Heart left ventricle (tissue), 16 donors: ENCODE measurements around the gene MGAT5. TPM values are rescaled to one million over a fixed set of nuclear protein-coding genes. Genes with fewer than 3 reads are reported as not detected.

ENCODE experiments used
- ATAC-seq, 4 donors: fragments of 200-7000 bp; cut with Tn5 transposase; one replicate each; pipeline ENCODE4 v1.9.1; 2020 to 2022; ENCODE audit warnings: moderate library complexity in 4 of 4, mild to moderate bottlenecking in 3 of 4, moderate number of reproducible peaks in 1 of 4
- DNase-seq, 5 donors: peaks; one replicate each; pipeline ENCODE4 v3.0.0-alpha.2; 2020
- H3K27ac ChIP-seq, 12 donors: fragments of 200-600 bp; sonication (generic) in 4 of 12; one replicate each; pipeline versions ENCODE4 v1.5.0 to v1.8.0; 2016 to 2022; ENCODE audit warnings: mild to moderate bottlenecking in 2 of 12
- H3K27me3 ChIP-seq, 9 donors: fragments of 200-600 bp; sonication (generic) in 2 of 9; one replicate each; pipeline versions ENCODE4 v1.5.1 to v1.8.0; 2016 to 2022; ENCODE audit warnings: mild to moderate bottlenecking in 3 of 9
- H3K36me3 ChIP-seq, 9 donors: fragments of 200-600 bp; sonication (generic) in 2 of 9; one replicate each; pipeline versions ENCODE4 v1.5.0 to v1.8.0; 2018 to 2022; ENCODE audit warnings: mild to moderate bottlenecking in 2 of 9
- H3K4me1 ChIP-seq, 12 donors: fragments of 200-600 bp; sonication (generic) in 4 of 12; one replicate each; pipeline versions ENCODE4 v1.5.0 to v1.8.0; 2016 to 2022; ENCODE audit warnings: mild to moderate bottlenecking in 3 of 12
- H3K4me3 ChIP-seq, 12 donors: fragments of 200-600 bp; sonication (generic) in 4 of 12; one replicate each; pipeline versions ENCODE4 v1.5.0 to v1.8.0; 2017 to 2022; ENCODE audit warnings: mild to moderate bottlenecking in 9 of 12, moderate library complexity in 4 of 12
- H3K9me3 ChIP-seq, 12 donors: fragments of 200-600 bp; sonication (generic) in 4 of 12; one replicate each; pipeline versions ENCODE4 v1.5.0 to v1.8.0; 2016 to 2022; ENCODE audit warnings: mild to moderate bottlenecking in 1 of 12
- CTCF ChIP-seq, 12 donors: fragments of 200-600 bp; sonication (generic) in 4 of 12; IDR thresholded peaks; one replicate each; pipeline versions ENCODE4 v1.5.0 to v1.8.0; 2018 to 2022; ENCODE audit warnings: antibody characterized with exemption in 12 of 12, mild to moderate bottlenecking in 5 of 12
- POLR2A ChIP-seq, 2 donors: fragments of 450-650 bp; IDR thresholded peaks; one replicate each; pipeline ENCODE4 v1.6.1; 2017; ENCODE audit warnings: antibody characterized with exemption in 2 of 2, mild to moderate bottlenecking in 2 of 2, moderate library complexity in 2 of 2
- WGBS, 4 donors: extraction: QIAGEN DNeasy Blood & Tissue Kit in 2 of 4; methylation state at CpG; one replicate each; pipeline versions ENCODE4 v1.1.5 to v1.1.7; 2013 to 2018; 5-methylcytosine and 5-hydroxymethylcytosine counted together
- intact Hi-C, 10 donors: fragments of 100-400 bp; cut with DNase I; formaldehyde crosslinking; loops; one replicate each; pipeline versions ENCODE4 v1.11.1 to v1.14.2; 2022
- polyA plus RNA-seq, 2 donors: library from polyadenylated mRNA; stranded (reverse); fragments of 200-250 nt; gene quantifications; one replicate each; pipeline ENCODE4 v1.2.3, GENCODE V29; 2013
- total RNA-seq, 9 donors: library from RNA; depleted of rRNA in 2 of 9; stranded (reverse); fragments of >200 nt in 2 of 9; fragmentation: NEBNext Ultra II Directional in 3 of 9; extraction: Animal tissue kit (Norgen Biotek cat#: 25700) in 3 of 9; gene quantifications; one replicate each; pipeline versions ENCODE4 v1.1.0 to v1.2.4, GENCODE V29; 2016 to 2023
- donor health status: ischemic (EF 13 %, LVEDD 7.1; RV severe dilation, severe dysfunction).
- donor health status: healthy with polysubstance abuse.
- donor health status: DM: no; HTN: yes; CAD: no.
- donor health status: DM: no; HTN: no; CAD: no.
- donor health status: ischemic (EF 25% LVEDD 6.9; RV normal size, moderate dysfunction).
- donor health status: ischemic (EF 25% LVEDD 5.7; RV mildly dilated, moderate dysfunction).
- donor health status: healthy.
- donor health status: DM: yes; HTN: yes; CAD: no.
- donor health status: ischemic (EF 35%, LVEDD 5.7; RV mildly dilated, moderate dysfunction).
- donor health status: nonischemic (EF 11% LVEDD 7.7; RV severe dilation, severe dysfunction).
- donor health status: DM: yes; HTN: yes; CAD: no.
- donor health status: PGD.
- donor health status: ischemic (EF 29% LVEDD 5.4; RV normal size, mild dysfunction).
- donor health status: nonischemic (EF 23%, LVEDD 6.1; RV moderate dilation, normal function).

The MGAT5 gene
- total and polyA plus RNA-seq, 11 donors: 9.7 to 116 (median 79.3) TPM

- no peaks in the 10 kb centered on the region for H3K27me3 ChIP-seq
- WGBS, 4 donors: 95 to 98% (median 95%) methylated on average over 14 to 15 of the region's 15 CpGs
- no peak for ATAC-seq
- no peak overlapping the region for H3K27ac ChIP-seq
- TF ChIP-seq CTCF (IDR thresholded peaks at IDR 0.05) (no peak), POLR2A (IDR thresholded peaks at IDR 0.05) (no peak)
- no peaks in the 10 kb centered on the region for H3K9me3 ChIP-seq
- no peak for DNase-seq
- H3K4me3 ChIP-seq: no peak overlapping the region
- peaks cover 0 to 43% (median 29%) of the 10 kb centered on the region in 9 donors for H3K36me3 ChIP-seq
- peaks cover 0 to 19% (median 6%) of the 10 kb centered on the region in 12 donors for H3K4me1 ChIP-seq
- intact Hi-C loops: loop anchor here in 8 of 10 donors (2.0 to 10.0 kb wide), 8 partner anchors 73 to 565 kb away; no protein-coding TSS in a partner anchor
Observed at GRCh38 chr2:134449751-134450513, 196.1 kb downstream of the MGAT5 start.

GRCh38 chr2:134451347-134451630, 197.4 kb downstream of the MGAT5 start:
- Histone ChIP-seq H3K36me3 (peaks cover 0 to 37% (median 21%) of the 10 kb centered on the region in 9 donors), H3K4me1 (peaks cover 0 to 15% (median 1%) of the 10 kb centered on the region in 12 donors), H3K4me3 (no peak overlapping the region), H3K27me3 (no peaks in the 10 kb centered on the region), H3K9me3 (no peaks in the 10 kb centered on the region), H3K27ac (no peak overlapping the region)
- 40 to 87% (median 61%) methylated on average over 2 of the region's 2 CpGs for WGBS, 4 donors
- no peak for TF ChIP-seq POLR2A (IDR thresholded peaks at IDR 0.05)
- TF ChIP-seq CTCF (IDR thresholded peaks at IDR 0.05): no peak
- intact Hi-C loops: loop anchor here in 6 of 10 donors (1.0 to 10.0 kb wide), 7 partner anchors 74 to 566 kb away; no protein-coding TSS in a partner anchor
- DNase-seq (peak in 1 of 5 donors; percentile 13), ATAC-seq (peak in 1 of 4 donors; percentile 2)

DNA sequence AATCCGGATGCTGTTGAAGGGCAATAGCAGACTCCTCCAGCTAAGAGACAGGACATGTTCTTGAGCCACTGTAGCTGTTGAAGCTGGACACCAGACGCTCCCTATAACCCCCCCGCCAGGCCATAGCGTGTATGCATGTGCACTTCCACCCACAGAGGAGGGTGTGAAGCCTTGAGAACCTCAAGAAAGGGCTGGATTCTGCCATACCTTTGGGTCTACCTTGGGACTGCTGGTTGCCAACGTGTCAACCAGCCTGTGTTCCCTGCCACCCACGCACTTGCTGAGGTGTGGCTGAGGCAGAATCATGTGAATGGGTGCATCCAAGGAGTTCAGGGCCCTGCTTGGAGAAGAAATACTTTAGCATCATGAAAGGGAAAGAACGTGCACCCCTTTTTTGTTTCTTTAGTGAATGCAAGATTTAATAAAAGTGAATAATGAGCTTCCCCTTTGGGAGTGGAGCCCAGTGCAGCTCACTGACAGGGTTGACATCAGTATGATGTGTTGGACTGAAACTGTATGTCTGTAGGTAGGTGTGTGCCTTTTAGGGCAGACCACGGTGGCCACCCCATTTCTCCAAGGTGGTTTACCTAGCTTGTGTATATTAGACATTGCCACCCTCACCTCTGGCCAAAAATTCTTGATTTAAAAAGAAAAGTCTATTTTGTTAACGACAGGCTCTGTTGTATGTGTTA, 198.3 kb downstream of the MGAT5 start:
- no peak for ATAC-seq
- intact Hi-C loops: loop anchor here in 4 of 10 donors (5.0 to 10.0 kb wide), 3 partner anchors 75 to 567 kb away; no protein-coding TSS in a partner anchor
- no peak for TF ChIP-seq POLR2A (IDR thresholded peaks at IDR 0.05)
- Histone ChIP-seq H3K4me3 (no peak overlapping the region), H3K27me3 (no peaks in the 10 kb centered on the region), H3K9me3 (no peaks in the 10 kb centered on the region), H3K4me1 (peaks cover 0 to 13% (median 0%) of the 10 kb centered on the region in 12 donors), H3K27ac (no peak overlapping the region), H3K36me3 (peaks cover 0 to 30% (median 21%) of the 10 kb centered on the region in 9 donors)
- peak in 1 of 5 donors; percentile 7 for DNase-seq
- 90 to 94% (median 91%) methylated on average over 9 of the region's 9 CpGs for WGBS, 4 donors

- WGBS, 4 donors: 81 to 85% (median 83%) methylated on average over 4 of the region's 4 CpGs
- no peak for TF ChIP-seq POLR2A (IDR thresholded peaks at IDR 0.05)
- TF ChIP-seq CTCF (IDR thresholded peaks at IDR 0.05): no peak
- Histone ChIP-seq H3K9me3 (no peaks in the 10 kb centered on the region), H3K36me3 (peaks cover 0 to 21% (median 12%) of the 10 kb centered on the region in 9 donors), H3K27me3 (no peaks in the 10 kb centered on the region), H3K4me3 (no peak overlapping the region), H3K27ac (no peak overlapping the region), H3K4me1 (peaks cover 0 to 16% (median 0%) of the 10 kb centered on the region in 12 donors)
- intact Hi-C loops: loop anchor here in 4 of 10 donors (5.0 to 10.0 kb wide), 3 partner anchors 76 to 569 kb away; no protein-coding TSS in a partner anchor
- no peak for ATAC-seq
- peak in 1 of 5 donors; percentile 2 for DNase-seq
Observed at GRCh38 chr2:134453476-134453875, 199.6 kb downstream of the MGAT5 start.
